Superior temporal gyrus (tissue), 1 donor: Measurements from ENCODE around the gene PSMC3.

Experiments
- DNase-seq: peaks from one replicate; pipeline ENCODE4 v3.0.0-alpha.2; 2016; ENCODE audit errors: extremely low spot score

PSMC3 gene

GRCh38 chr11:47413908-47414684 lies 12.1 kb downstream of the PSMC3 start:
- no peak for DNase-seq

- DNase-seq: no peak
These were observed 12.9 kb downstream of the PSMC3 start for GRCh38 chr11:47413351-47413750.

- DNase-seq: no peak
These were observed 14.1 kb downstream of the PSMC3 start for GRCh38 chr11:47411884-47412746.

- DNase-seq: no peak
These were observed 15.6 kb downstream of the PSMC3 start for GRCh38 chr11:47410370-47411264.

GRCh38 chr11:47409440-47410369 lies 16.5 kb downstream of the PSMC3 start:
- no peak for DNase-seq

GRCh38 chr11:47408598-47409439 lies 17.4 kb downstream of the PSMC3 start:
- DNase-seq: no peak

- peak; percentile 91 for DNase-seq
These were observed 18.3 kb downstream of the PSMC3 start, which contains the start of gene SLC39A13 for GRCh38 chr11:47407746-47408590. SLC39A13 (plus strand) TSS chr11:47408590; CDS start chr11:47410095, 1,505 bp downstream.

- no peak for DNase-seq
These were observed 19.1 kb downstream of the PSMC3 start for GRCh38 chr11:47406896-47407745.

- DNase-seq: no peak
These were observed 22.7 kb downstream of the PSMC3 start for GRCh38 chr11:47403571-47403970.

- DNase-seq: no peak
These were observed 23.1 kb downstream of the PSMC3 start for GRCh38 chr11:47403135-47403534.

- DNase-seq: no peak
These were observed 25.4 kb downstream of the PSMC3 start for GRCh38 chr11:47400768-47401279.

GRCh38 chr11:47399860-47400767 lies 26.1 kb downstream of the PSMC3 start:
- DNase-seq: no peak

- no peak for DNase-seq
These were observed 27.7 kb downstream of the PSMC3 start for GRCh38 chr11:47398551-47398950.

- DNase-seq: no peak
These were observed 28.2 kb downstream of the PSMC3 start for GRCh38 chr11:47398011-47398410.

- no peak for DNase-seq
These were observed 30.3 kb downstream of the PSMC3 start for GRCh38 chr11:47396049-47396320.

- DNase-seq: no peak
These were observed 30.8 kb downstream of the PSMC3 start for GRCh38 chr11:47395223-47396048.
